ENCODE data around the gene KCTD7.

KCTD7 gene

DNA sequence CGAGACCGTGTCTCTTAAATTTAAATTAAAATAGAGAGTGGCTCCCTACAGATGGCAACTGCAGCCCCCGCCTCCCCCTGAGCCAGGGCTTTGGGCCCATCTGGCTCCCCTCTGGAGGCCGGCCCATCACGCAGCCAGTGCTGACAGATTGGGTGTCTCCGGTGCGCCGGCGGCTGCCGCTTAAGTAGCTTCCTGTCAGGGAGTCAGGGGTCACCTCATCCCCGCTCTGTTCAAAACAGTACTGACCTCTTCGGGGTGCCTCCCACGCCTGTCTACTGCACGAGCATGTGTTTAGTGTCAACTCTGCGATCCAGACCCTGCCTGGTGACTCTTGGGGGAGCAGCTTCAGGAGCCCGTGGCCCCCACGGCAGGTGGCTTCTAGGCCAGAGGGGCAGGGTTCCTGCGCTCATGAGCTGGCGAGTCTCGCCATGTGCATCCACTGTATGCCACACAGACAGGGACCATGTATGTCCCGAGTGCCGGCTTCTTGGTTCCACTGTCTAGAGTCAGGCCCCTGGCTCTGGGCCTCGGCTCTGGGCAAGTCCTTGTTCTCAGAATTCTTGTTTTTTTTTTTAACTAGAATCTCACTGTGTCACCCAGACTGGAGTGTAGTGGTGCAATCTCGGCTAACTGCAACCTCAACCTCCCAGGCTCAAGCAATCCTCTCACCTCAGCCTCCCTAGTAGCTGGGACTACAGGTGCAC lies 36.1 kb downstream of the KCTD7 start:
- H3K36me3 ChIP-seq (ENCODE audit: control insufficient read depth, low read length), result peaks cover 11% of the 10 kb centered on the region; the same call in 1 of the 2 replicates
- H3K9me2 ChIP-seq (replicated peaks; ENCODE audit: control insufficient read depth, low read length), result no peaks in the 10 kb centered on the region
- H3K27me3 ChIP-seq (ENCODE audit: control insufficient read depth, low read length), result no peaks in the 10 kb centered on the region
- H3F3A ChIP-seq (ENCODE audit: control insufficient read depth, insufficient read depth), result no peaks in the 10 kb centered on the region
- peaks cover 13% of the 10 kb centered on the region for H4K20me1 ChIP-seq (ENCODE audit: control insufficient read depth, insufficient read depth, low read depth, low read length)
- H3K4me2 ChIP-seq (ENCODE audit: low read length), result no peak overlapping the region
- H3K79me2 ChIP-seq (ENCODE audit: control insufficient read depth, low read length), result peaks cover 81% of the 10 kb centered on the region
- H3K4me3 ChIP-seq (ENCODE audit: low read length), result no peak overlapping the region
- TF ChIP-seq EZH2phosphoT487 (IDR thresholded peaks at IDR 0.05; ENCODE audit: borderline replicate concordance, low read length), result no peak
- TF ChIP-seq, protein P1, sequence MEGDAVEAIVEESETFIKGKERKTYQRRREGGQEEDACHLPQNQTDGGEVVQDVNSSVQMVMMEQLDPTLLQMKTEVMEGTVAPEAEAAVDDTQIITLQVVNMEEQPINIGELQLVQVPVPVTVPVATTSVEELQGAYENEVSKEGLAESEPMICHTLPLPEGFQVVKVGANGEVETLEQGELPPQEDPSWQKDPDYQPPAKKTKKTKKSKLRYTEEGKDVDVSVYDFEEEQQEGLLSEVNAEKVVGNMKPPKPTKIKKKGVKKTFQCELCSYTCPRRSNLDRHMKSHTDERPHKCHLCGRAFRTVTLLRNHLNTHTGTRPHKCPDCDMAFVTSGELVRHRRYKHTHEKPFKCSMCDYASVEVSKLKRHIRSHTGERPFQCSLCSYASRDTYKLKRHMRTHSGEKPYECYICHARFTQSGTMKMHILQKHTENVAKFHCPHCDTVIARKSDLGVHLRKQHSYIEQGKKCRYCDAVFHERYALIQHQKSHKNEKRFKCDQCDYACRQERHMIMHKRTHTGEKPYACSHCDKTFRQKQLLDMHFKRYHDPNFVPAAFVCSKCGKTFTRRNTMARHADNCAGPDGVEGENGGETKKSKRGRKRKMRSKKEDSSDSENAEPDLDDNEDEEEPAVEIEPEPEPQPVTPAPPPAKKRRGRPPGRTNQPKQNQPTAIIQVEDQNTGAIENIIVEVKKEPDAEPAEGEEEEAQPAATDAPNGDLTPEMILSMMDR (IDR thresholded peaks at IDR 0.05; ENCODE audit: low read depth, low read length, poor library complexity, severe bottlenecking), result no peak
- no peak overlapping the region for H3K27ac ChIP-seq (ENCODE audit: low read depth, low read length)
- no peaks in the 10 kb centered on the region for H3K4me1 ChIP-seq (ENCODE audit: control insufficient read depth, low read length)
- no peaks in the 10 kb centered on the region for H3K9me3 ChIP-seq (ENCODE audit: control insufficient read depth, insufficient read depth, low read length)

DNA sequence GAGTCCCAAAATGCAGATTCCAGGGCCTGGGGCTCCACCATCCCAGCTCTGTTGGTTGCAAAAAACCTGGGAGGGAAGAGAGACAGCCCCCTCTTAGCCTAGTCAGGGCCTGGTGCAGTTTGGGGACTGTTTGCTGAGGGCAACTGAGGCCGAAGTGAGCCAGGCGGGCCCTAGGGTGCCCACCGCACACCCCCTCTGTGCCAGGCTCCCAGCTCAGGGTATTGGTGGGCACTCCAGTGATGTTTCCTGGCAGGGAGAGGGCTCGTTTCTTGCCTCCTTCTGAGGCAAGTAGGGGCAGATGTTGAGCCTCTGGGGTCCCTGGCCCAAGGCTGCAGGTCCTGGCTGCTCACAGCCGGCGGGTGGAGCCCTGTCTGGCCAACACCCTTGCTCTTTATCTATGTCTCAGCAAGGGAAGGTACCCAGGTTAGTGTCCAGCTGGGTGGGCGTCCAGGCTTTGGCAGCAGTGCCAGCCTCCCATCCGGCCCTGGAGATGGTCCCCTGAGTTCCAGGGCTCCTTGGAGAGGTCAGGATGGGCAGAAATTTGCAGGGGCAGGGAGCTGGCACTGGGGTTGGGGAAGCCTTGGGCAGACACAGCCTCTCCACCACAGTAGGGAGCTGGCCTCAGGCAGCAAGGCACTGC lies 37.8 kb downstream of the KCTD7 start:
- Histone ChIP-seq H3K9me3 (ENCODE audit: control insufficient read depth, insufficient read depth, low read length) (no peaks in the 10 kb centered on the region), H3K79me2 (ENCODE audit: control insufficient read depth, low read length) (peaks cover 69% of the 10 kb centered on the region)

DNA sequence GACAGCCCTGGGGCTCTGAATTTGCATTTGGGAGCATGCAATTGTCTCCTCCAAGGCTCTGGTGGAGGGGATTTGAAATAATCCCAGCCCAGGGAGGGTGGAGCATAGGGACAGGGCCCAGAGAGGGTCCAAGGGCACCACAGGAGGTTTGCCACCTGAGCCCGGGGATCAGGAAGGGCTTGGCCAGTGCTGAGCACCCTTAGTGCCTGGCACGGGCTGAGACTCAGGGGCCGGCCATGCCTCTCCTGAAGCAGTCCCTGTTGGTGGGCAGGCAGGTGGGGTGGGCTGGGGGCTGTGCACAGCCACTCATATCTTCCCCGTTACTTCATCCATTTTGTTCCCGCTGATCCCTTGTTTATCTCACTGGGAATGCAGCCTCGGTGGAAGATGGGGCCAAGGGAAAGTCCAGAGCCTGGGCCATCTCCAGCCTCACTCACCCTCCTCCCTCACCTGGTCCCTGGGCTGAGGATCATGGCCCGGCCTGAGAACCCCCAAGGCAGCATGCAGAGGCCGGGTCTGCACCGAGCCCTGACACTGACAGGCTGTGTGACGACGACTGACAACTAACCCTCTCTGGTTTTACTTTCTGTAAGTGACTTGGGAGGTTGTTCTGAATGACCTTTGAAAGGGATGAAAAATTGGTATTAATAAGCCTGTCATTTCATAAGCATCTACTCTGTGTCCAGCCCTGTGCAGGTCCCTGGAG lies 38.5 kb downstream of the KCTD7 start:
- no peak for TF ChIP-seq EZH2phosphoT487 (IDR thresholded peaks at IDR 0.05; ENCODE audit: borderline replicate concordance, low read length)
- TF ChIP-seq, protein P1 (IDR thresholded peaks at IDR 0.05; ENCODE audit: low read depth, low read length, poor library complexity, severe bottlenecking), result no peak
- Histone ChIP-seq H3K79me2 (ENCODE audit: control insufficient read depth, low read length) (peaks cover 61% of the 10 kb centered on the region), H3K27ac (ENCODE audit: low read depth, low read length) (no peak overlapping the region)

More for the DNA sequence above, 37.8 kb downstream of the KCTD7 start:
- H3K27ac ChIP-seq (ENCODE audit: low read depth, low read length), result no peak overlapping the region
- peaks cover 13% of the 10 kb centered on the region for H4K20me1 ChIP-seq (ENCODE audit: control insufficient read depth, insufficient read depth, low read depth, low read length)
- no peaks in the 10 kb centered on the region for H3K9me2 ChIP-seq (replicated peaks; ENCODE audit: control insufficient read depth, low read length)
- H3K4me1 ChIP-seq (ENCODE audit: control insufficient read depth, low read length), result 0 out of 2 replicates have a peak, but pooled peaks cover 3% of the 10 kb centered on the region
- no peak overlapping the region for H3K4me2 ChIP-seq (ENCODE audit: low read length)
- no peak overlapping the region for H3K4me3 ChIP-seq (ENCODE audit: low read length)
- H3F3A ChIP-seq (ENCODE audit: control insufficient read depth, insufficient read depth), result no peaks in the 10 kb centered on the region
- TF ChIP-seq EZH2phosphoT487 (IDR thresholded peaks at IDR 0.05; ENCODE audit: borderline replicate concordance, low read length), result no peak
- TF ChIP-seq, protein P1 (IDR thresholded peaks at IDR 0.05; ENCODE audit: low read depth, low read length, poor library complexity, severe bottlenecking), result no peak
- no peaks in the 10 kb centered on the region for H3K27me3 ChIP-seq (ENCODE audit: control insufficient read depth, low read length)
- peaks cover 15% of the 10 kb centered on the region; the same call in 1 of the 2 replicates for H3K36me3 ChIP-seq (ENCODE audit: control insufficient read depth, low read length)

More for the DNA sequence above, 38.5 kb downstream of the KCTD7 start:
- H3K4me3 ChIP-seq (ENCODE audit: low read length), result no peak overlapping the region
- H3K27me3 ChIP-seq (ENCODE audit: control insufficient read depth, low read length), result no peaks in the 10 kb centered on the region
- no peaks in the 10 kb centered on the region for H3K9me3 ChIP-seq (ENCODE audit: control insufficient read depth, insufficient read depth, low read length)
- 0 out of 2 replicates have a peak, but pooled peaks cover 6% of the 10 kb centered on the region for H3K4me1 ChIP-seq (ENCODE audit: control insufficient read depth, low read length)
- H4K20me1 ChIP-seq (ENCODE audit: control insufficient read depth, insufficient read depth, low read depth, low read length), result peaks cover 13% of the 10 kb centered on the region
- H3K9me2 ChIP-seq (replicated peaks; ENCODE audit: control insufficient read depth, low read length), result no peaks in the 10 kb centered on the region
- H3F3A ChIP-seq (ENCODE audit: control insufficient read depth, insufficient read depth), result no peaks in the 10 kb centered on the region
- H3K36me3 ChIP-seq (ENCODE audit: control insufficient read depth, low read length), result peaks cover 15% of the 10 kb centered on the region; the same call in 1 of the 2 replicates
- H3K4me2 ChIP-seq (ENCODE audit: low read length), result no peak overlapping the region
